NT2/D1 (cell line): ENCODE measurements around the gene KIR3DL3.

Source experiments
- YY1 ChIP-seq: IDR thresholded peaks from 2 replicates; pipeline ENCODE4 v1.6.1; 2011; ENCODE audit not compliant: insufficient read length, insufficient read depth
- ZNF274 ChIP-seq: IDR thresholded peaks from 2 replicates; pipeline ENCODE4 v1.6.1; 2011; ENCODE audit warnings: mild to moderate bottlenecking, low read depth, low read length

GRCh38 chr19:54692298-54692615 lies 32.0 kb upstream of the KIR3DL3 start:
- no peak for TF ChIP-seq YY1
- no peak for TF ChIP-seq ZNF274
